ENCODE data around the gene GSS. TPM values are rescaled to one million over a fixed set of nuclear protein-coding genes. Genes with fewer than 3 reads are reported as not detected.

Gene GSS
- polyA plus RNA-seq, 3 donors: 12.0 to 33.6 (median 29.9) TPM

GRCh38 chr20:34982270-34983088 is 26.9 kb upstream of the GSS start:
- no peak overlapping the region for H3K27ac ChIP-seq (ENCODE audit: low read depth, low read length)
- WGBS, 3 donors: 84 to 90% (median 89%) methylated on average over 14 to 21 of the region's 21 CpGs

- 86 to 90% (median 87%) methylated on average over 22 of the region's 22 CpGs for WGBS, 3 donors
- H3K27ac ChIP-seq (ENCODE audit: low read depth, low read length): no peak overlapping the region
Observed at GRCh38 chr20:34980543-34981233, 25.1 kb upstream of the GSS start.

GRCh38 chr20:34979366-34980153 is 24.0 kb upstream of the GSS start:
- WGBS, 3 donors: 74 to 81% (median 76%) methylated on average over 39 to 42 of the region's 42 CpGs
- H3K27ac ChIP-seq (ENCODE audit: low read depth, low read length): no peak overlapping the region

DNA sequence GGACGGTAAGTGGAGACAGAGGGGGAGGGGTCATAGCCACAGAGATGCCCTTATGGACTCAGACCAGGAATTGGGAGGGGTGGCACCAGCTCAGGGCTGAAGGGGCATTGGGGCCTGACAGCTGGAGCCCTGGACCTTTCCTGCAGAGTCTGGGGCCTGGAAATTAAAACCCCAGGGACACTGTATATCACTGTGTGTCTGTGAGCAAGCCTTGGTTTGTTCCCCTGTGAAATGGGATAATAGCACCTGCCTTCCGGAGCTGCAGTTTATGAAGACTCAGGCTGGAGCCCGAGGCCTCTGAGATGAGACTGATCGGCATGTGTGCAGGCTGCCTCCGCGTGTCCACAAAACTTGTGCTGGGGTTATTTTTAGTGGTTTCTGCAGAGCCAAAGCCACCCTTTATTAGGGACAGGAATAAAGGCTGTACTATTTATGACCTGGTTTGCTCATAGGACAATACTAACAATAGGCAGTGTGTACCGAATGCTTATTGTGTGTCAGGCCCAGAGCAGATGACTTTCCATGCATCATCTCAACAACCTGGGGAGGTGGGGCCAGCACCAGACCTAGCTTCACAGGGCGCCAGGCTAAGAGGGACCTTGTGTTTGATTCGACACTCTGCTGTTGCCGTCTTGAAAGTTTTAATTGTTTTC is 22.6 kb upstream of the GSS start:
- H3K27ac ChIP-seq (ENCODE audit: low read depth, low read length): no peak overlapping the region
- 81 to 83% (median 82%) methylated on average over 10 of the region's 10 CpGs for WGBS, 3 donors

DNA sequence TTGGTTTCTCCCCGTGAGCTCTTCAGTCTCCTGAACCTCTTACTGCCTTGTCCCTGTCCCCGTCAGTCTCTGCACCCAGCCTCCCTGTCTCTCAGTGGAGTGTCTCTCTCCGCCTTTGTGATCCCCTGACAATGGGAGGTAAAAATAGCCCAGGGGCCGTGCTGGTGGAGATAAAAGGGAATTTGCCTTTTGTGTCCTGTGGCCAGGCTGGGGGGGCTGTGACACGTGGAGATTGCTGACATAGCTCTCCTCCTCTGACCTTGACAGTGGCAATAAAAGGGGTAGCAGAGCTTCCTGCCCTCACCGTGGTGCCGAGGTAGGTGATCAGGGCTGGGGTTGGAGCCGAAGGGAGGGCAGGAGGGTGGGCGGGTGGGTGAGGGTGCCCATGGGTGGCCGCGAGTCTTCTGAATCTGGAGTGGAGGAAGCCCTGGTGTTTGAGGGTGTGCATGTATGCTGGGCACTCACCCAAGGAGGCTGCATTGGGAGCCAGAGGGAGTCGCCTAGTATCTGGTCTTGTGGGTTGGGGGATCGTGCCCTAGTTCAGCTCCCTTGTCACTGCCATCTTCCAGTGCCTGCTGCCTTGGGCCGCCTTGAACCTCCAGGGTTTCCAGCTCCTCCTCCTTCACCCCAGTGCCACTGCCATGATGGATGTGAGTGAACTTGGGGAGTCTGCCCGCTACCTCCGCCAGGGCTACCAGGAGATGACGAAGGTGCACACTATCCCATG is 21.9 kb upstream of the GSS start:
- WGBS, 3 donors: 62 to 67% (median 63%) methylated on average over 16 to 17 of the region's 17 CpGs

DNA sequence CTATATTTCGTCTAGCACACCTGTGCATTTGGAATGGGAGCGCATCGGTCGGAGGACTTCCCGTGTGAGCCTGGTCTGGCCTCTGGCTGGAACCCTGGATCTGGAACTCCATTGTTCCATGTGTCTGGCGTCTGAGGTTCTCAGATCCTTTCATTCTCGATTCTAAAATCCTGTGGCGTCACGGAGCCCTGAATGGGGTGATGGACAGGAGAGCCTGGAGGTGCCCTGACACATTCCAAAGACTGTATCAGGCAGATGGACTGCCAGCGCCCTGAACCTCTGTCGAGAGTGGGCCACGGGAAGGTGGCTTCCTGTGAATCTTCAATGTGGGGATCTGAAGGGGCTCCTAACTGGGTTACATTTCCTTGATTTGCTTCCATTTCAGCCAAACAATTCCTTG is 20.7 kb upstream of the GSS start:
- H3K27ac ChIP-seq (ENCODE audit: low read depth, low read length): no peak overlapping the region
- 77 to 83% (median 82%) methylated on average over 12 of the region's 12 CpGs for WGBS, 3 donors

More for the DNA sequence above, 21.9 kb upstream of the GSS start:
- H3K27ac ChIP-seq (ENCODE audit: low read depth, low read length): no peak overlapping the region

DNA sequence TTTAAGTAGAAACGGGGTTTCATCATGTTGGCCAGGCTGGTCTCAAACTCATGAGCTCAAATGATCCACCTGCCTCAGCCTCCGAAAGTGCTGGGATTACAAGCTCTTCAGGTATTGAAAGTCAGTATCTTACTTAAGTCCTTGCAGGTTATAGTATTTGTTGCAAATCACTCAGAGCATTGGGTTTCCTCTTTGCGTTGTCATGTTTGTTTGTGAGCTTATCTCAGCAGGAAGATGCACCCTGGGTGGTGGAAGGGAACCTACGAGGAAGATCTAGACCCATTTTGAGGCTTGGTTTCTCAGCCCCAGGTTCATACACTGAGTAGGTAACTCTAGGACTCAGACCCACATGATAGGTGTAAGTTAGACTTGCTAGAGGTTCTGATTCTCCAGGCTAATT is 18.6 kb upstream of the GSS start:
- H3K27ac ChIP-seq (ENCODE audit: low read depth, low read length): no peak overlapping the region
- 75 to 77% (median 75%) methylated on average over 4 of the region's 4 CpGs for WGBS, 3 donors

DNA sequence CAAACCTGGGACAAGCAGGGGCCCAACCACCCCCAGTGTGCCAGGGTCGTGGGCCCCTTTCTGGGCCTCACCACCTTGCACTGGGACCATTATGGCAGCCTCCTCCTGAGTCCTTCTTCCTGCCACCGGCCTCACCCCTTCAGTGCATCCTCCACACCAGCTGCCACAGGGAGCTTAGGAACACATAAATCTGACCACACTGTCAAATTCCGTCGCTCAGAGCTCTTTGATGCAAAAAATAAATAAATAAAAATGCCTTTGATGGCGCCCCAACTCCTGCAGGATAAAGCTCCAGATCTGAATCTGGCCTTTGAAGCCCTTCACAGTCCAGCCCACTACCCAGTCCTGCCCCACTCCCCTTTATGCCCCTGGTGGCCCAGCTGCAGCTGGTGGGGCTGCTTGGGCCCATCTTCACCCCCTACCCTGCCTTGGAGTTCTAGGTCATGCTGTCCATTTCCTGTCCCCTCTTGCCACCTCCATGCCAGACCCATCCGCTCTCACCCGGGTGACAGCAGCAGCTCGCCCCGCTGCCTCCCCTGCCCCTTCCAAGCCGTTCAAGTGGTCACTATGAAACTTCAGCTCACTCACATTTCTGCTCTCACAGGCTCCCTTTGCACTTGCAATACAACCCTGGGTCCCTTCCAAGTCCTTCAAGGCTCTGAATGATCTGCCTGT is 16.1 kb upstream of the GSS start:
- no peak overlapping the region for H3K27ac ChIP-seq (ENCODE audit: low read depth, low read length)
- 85 to 88% (median 87%) methylated on average over 10 of the region's 10 CpGs for WGBS, 3 donors

- 91 to 93% (median 92%) methylated on average over 9 of the region's 9 CpGs for WGBS, 3 donors
Observed at GRCh38 chr20:34970846-34971560, 15.4 kb upstream of the GSS start.

DNA sequence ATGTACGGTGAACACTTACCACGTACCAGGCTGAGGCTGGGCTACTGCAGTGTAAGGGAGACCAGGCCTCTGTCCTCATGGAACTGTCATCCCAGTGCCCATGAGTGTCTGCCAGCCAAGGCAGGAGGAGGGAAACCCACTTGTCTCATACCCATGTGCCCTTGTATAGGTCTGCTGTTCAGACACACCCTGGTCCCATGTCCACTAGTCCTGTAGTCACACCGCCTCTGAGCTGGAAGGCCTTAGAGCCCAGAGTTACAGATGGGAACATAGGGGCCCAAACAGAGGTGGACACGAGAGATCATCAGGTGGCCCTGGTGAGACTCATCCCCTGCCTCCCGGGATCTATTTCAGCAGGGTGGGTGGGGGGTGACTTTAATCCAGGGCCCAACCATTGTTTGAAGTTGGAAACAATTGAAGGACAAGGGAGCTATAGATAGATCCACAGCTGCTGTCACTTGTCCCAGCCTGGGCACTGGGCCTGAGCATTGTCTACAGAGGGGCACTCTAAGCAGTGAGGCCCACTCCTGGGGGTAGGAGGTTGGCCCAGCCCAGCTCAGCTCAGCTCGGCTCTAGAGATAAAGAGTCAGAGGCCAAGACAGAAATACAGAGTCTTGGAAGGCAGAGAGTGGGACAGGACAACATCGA is 14.7 kb upstream of the GSS start:
- 91 to 92% (median 91%) methylated on average over 7 of the region's 7 CpGs for WGBS, 3 donors
- H3K27ac ChIP-seq (ENCODE audit: low read depth, low read length): no peak overlapping the region

More at GRCh38 chr20:34970846-34971560, 15.4 kb upstream of the GSS start:
- no peak overlapping the region for H3K27ac ChIP-seq (ENCODE audit: low read depth, low read length)

- WGBS, 3 donors: 81 to 85% (median 84%) methylated on average over 7 of the region's 7 CpGs
- H3K27ac ChIP-seq (ENCODE audit: low read depth, low read length): no peak overlapping the region
Observed at GRCh38 chr20:34968042-34968775, 12.6 kb upstream of the GSS start.

DNA sequence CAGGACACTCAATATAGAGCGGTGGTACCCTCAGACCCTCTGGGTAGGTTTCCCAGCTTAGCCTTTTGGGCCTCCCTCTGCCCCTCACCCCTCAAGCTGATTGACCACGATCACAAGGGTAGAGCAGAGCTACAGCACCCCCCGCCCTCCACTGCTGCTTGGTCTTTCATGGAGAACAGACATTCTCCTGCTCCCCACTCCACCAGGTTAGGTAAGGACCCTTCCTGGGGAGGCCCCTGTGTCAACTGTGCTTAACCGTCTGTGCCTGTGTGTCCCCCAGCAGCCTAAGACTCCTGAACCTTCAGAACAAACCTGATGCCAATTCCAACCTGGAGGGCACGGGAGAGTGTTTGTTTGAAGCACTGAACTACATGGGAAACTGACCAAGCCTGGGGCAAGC is 11.8 kb upstream of the GSS start:
- H3K27ac ChIP-seq (ENCODE audit: low read depth, low read length): no peak overlapping the region
- WGBS, 3 donors: 85 to 91% (median 87%) methylated on average over 5 of the region's 5 CpGs

DNA sequence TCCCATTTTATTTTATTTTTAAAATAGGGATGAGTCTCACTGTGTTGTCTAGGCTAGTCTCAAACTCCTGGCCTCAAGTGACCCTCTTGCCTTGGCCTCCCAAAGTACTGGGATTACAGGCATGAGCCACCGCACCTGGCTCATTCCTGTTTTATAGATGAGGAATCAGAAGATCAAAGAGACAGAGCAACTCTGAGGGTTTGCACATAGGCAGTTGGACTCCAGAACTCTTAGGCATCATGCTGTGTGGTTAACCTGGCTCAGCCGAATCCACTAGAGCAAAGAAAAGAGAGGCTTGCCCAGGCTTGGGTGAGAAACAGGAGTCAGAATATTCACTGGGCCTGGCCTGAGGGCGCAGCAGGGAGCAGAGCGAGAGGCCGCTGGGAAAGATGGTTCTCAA is 9.4 kb upstream of the GSS start:
- H3K27ac ChIP-seq (ENCODE audit: low read depth, low read length): no peak overlapping the region
- WGBS, 3 donors: 93 to 99% (median 97%) methylated on average over 5 of the region's 5 CpGs

- WGBS, 3 donors: 91 to 95% (median 94%) methylated on average over 5 of the region's 5 CpGs
- H3K27ac ChIP-seq (ENCODE audit: low read depth, low read length): no peak overlapping the region
Observed at GRCh38 chr20:34964486-34964885, 8.9 kb upstream of the GSS start.

- WGBS, 3 donors: 86 to 89% (median 88%) methylated on average over 21 of the region's 21 CpGs
- H3K27ac ChIP-seq (ENCODE audit: low read depth, low read length): no peak overlapping the region
Observed at GRCh38 chr20:34956751-34957472, 1.3 kb upstream of the GSS start.
